Measurements from ENCODE around the gene CLRN2. TPM values are rescaled to one million over a fixed set of nuclear protein-coding genes. Genes with fewer than 3 reads are reported as not detected.

The CLRN2 gene
- total and polyA plus RNA-seq, 10 donors, result not detected

GRCh38 chr4:17482716-17483115 lies 32.2 kb upstream of the CLRN2 start:
- TF ChIP-seq, protein P1, sequence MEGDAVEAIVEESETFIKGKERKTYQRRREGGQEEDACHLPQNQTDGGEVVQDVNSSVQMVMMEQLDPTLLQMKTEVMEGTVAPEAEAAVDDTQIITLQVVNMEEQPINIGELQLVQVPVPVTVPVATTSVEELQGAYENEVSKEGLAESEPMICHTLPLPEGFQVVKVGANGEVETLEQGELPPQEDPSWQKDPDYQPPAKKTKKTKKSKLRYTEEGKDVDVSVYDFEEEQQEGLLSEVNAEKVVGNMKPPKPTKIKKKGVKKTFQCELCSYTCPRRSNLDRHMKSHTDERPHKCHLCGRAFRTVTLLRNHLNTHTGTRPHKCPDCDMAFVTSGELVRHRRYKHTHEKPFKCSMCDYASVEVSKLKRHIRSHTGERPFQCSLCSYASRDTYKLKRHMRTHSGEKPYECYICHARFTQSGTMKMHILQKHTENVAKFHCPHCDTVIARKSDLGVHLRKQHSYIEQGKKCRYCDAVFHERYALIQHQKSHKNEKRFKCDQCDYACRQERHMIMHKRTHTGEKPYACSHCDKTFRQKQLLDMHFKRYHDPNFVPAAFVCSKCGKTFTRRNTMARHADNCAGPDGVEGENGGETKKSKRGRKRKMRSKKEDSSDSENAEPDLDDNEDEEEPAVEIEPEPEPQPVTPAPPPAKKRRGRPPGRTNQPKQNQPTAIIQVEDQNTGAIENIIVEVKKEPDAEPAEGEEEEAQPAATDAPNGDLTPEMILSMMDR (IDR thresholded peaks at IDR 0.05 in 8 of 11, conservative IDR thresholded peaks at IDR 0.05 in 3 of 11), result no peak
- TF ChIP-seq POLR2AphosphoS5 (IDR thresholded peaks at IDR 0.05), result no peak
- no peak for TF ChIP-seq POLR2A (IDR thresholded peaks at IDR 0.05)
- no peaks in the 10 kb centered on the region for H3K27me3 ChIP-seq (replicated peaks in 1 of 7)
- H3K9me3 ChIP-seq, result peaks cover 0 to 18% (median 11%) of the 10 kb centered on the region in 8 donors
- intact Hi-C loops (cut with DNase I; ENCODE audit: low total_unique reads), result no loop called here
- no peaks in the 10 kb centered on the region for H3K4me1 ChIP-seq
- peaks cover 0 to 64% (median 20%) of the 10 kb centered on the region in 6 donors for H3K36me3 ChIP-seq
- no peak overlapping the region for H3K27ac ChIP-seq
- no peak for DNase-seq
- no peak overlapping the region for H3K4me3 ChIP-seq
- 83 to 95% (median 86%) methylated on average over 2 of the region's 2 CpGs for WGBS, 5 donors

DNA sequence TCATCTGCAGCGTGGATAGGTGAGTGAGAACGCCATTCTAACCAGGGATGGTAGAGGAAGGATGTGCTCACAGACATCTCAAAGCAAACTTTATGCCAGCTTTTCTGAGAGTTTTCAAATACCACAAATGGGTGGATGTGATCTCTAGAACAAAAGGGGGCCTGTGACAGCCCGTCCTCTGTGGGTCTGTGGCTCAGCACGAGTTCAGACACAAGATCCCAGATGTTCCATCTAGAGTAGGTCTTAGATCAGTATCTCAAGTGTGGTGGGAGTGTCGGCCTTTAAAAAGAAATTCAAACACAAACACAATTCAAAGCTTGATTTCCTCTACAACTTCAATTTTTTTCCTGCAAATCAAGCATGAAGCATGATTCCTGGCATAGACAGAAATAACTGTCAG lies 25.8 kb upstream of the CLRN2 start:
- DNase-seq, result no peak
- intact Hi-C loops (cut with DNase I; ENCODE audit: low total_unique reads), result no loop called here
- TF ChIP-seq POLR2AphosphoS5 (IDR thresholded peaks at IDR 0.05) (no peak), POLR2A (IDR thresholded peaks at IDR 0.05) (no peak)
- TF ChIP-seq, protein P1 (IDR thresholded peaks at IDR 0.05 in 8 of 11, conservative IDR thresholded peaks at IDR 0.05 in 3 of 11), result no peak
- Histone ChIP-seq H3K36me3 (peaks cover 0 to 91% (median 49%) of the 10 kb centered on the region in 6 donors), H3K9me3 (no peaks in the 10 kb centered on the region), H3K27me3 (replicated peaks in 1 of 7) (no peaks in the 10 kb centered on the region), H3K27ac (no peak overlapping the region), H3K4me3 (no peak overlapping the region), H3K4me1 (no peaks in the 10 kb centered on the region)
- WGBS, 5 donors, result 79 to 95% (median 80%) methylated on average over 5 of the region's 5 CpGs

DNA sequence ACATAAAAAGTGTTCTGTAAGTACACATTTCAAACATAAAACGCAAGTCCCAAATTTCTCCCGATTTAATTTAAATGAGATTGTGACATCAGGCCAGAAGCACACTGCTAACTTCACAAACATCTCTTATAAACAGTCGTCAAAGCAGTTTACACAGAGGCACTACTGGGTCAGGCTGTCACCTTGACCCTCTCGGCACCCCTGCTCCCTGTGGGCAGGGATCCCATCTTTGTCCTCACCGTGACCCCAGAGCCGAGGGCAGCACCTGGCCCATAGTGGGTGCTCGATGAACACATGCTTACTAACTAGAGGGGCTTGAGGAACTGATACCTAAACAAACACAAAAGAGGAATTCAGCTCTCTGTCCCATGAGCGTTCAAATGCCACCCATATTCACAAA lies 25.2 kb upstream of the CLRN2 start:
- intact Hi-C loops (cut with DNase I; ENCODE audit: low total_unique reads), result no loop called here
- Histone ChIP-seq H3K4me1 (no peaks in the 10 kb centered on the region), H3K27ac (no peak overlapping the region), H3K36me3 (peaks cover 0 to 93% (median 53%) of the 10 kb centered on the region in 6 donors), H3K9me3 (no peaks in the 10 kb centered on the region), H3K27me3 (replicated peaks in 1 of 7) (no peaks in the 10 kb centered on the region), H3K4me3 (no peak overlapping the region)
- DNase-seq, result no peak
- 69 to 78% (median 78%) methylated on average over 8 of the region's 8 CpGs for WGBS, 5 donors
- TF ChIP-seq, protein P1 (IDR thresholded peaks at IDR 0.05 in 8 of 11, conservative IDR thresholded peaks at IDR 0.05 in 3 of 11), result no peak
- TF ChIP-seq POLR2A (IDR thresholded peaks at IDR 0.05) (no peak), POLR2AphosphoS5 (IDR thresholded peaks at IDR 0.05) (no peak)

GRCh38 chr4:17490575-17491059 lies 24.3 kb upstream of the CLRN2 start:
- DNase-seq, result no peak
- TF ChIP-seq POLR2A (IDR thresholded peaks at IDR 0.05) (no peak), POLR2AphosphoS5 (IDR thresholded peaks at IDR 0.05) (no peak)
- TF ChIP-seq, protein P1 (IDR thresholded peaks at IDR 0.05 in 8 of 11, conservative IDR thresholded peaks at IDR 0.05 in 3 of 11), result no peak
- Histone ChIP-seq H3K27me3 (replicated peaks in 1 of 7) (no peaks in the 10 kb centered on the region), H3K4me3 (no peak overlapping the region), H3K36me3 (peaks cover 0 to 93% (median 61%) of the 10 kb centered on the region in 6 donors), H3K9me3 (no peaks in the 10 kb centered on the region), H3K4me1 (no peaks in the 10 kb centered on the region), H3K27ac (no peak overlapping the region)
- intact Hi-C loops (cut with DNase I; ENCODE audit: low total_unique reads), result no loop called here
- 75 to 91% (median 79%) methylated on average over 6 of the region's 6 CpGs for WGBS, 5 donors

Measured in spleen (tissue), 11 donors.